NCI-H2196 (cell line): ENCODE measurements around the gene IGF2R.
A peak's percentile ranks its signal among the peaks of the same experiment; 100 is the strongest.
"Not testable (repeated sequence)": the region's sequence is repeated elsewhere in the genome, so short reads cannot be mapped to it uniquely, and the experiment has no call there.

Experiments
- DNase-seq: peaks from one replicate; lab custom pipeline; 2025; ENCODE audit not compliant: unreplicated experiment; lab: John Stamatoyannopoulos, UW

IGF2R gene

DNA sequence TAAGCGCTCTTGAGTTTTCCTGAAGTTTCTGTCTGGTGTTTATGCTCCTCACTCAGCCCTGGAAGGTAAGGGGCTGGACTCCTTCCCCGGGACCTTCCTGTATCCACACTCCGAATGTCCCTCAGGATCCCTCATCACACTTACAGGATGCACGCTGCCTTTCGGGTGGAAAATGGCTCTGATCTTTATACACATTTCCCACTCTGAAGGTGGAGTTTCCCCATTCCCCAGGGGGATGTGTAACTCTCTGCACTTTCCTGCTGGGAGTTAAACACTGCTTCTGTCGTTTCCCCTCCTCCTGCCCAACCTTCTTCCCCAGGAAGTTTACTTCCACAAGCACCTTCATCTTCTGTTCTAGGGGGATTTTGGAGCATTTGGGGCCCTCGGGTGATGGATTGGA is 17.1 kb upstream of the IGF2R start:
- no peak for DNase-seq

GRCh38 chr6:159952289-159953005 is 16.4 kb upstream of the IGF2R start:
- DNase-seq = no peak

DNA sequence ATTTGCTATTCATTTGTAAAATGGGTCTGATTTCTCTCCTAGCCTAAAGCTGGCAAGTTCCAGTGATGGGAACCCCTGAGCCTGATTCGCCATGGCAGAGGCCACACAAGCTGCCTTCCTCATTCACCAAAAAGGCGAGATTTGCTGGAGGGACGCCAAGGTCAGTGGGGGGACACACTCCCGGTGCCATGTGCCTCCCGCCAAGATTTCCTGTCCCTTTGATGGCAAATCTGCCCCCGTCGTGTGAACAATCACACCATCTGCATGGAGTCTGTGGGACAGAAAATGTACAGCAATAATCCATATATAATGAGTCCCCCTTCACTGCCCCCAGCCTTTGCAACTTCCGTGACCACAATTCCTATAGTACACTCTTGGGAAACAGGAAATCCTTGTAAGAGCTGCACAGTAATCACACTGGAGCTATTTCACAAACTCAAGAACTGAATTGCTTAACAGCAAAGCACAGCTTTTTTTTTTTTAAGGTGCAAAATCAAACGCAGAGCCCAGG is 15.7 kb upstream of the IGF2R start:
- no peak for DNase-seq

DNA sequence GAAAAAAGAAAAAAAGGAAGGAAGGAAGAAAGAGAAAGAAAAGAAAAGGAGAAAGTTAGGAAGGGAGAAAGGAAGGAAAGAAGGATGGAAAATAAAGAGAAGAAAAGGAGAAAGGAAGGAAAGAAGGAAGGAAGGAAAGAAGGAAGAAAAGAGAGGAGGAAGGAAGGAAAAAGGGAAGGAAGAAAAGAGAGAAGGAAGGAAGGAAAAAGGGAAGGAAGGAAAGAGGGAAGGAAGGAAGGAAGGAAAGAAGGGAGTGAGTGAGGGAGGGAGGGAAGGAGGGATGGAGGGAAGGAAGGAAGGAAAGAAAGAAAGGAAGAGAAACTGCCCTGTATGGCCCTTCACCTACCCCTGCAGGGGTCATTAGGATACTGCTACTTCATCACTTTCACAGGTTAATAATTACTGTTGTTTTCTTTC is 12.9 kb upstream of the IGF2R start:
- DNase-seq = no peak

DNA sequence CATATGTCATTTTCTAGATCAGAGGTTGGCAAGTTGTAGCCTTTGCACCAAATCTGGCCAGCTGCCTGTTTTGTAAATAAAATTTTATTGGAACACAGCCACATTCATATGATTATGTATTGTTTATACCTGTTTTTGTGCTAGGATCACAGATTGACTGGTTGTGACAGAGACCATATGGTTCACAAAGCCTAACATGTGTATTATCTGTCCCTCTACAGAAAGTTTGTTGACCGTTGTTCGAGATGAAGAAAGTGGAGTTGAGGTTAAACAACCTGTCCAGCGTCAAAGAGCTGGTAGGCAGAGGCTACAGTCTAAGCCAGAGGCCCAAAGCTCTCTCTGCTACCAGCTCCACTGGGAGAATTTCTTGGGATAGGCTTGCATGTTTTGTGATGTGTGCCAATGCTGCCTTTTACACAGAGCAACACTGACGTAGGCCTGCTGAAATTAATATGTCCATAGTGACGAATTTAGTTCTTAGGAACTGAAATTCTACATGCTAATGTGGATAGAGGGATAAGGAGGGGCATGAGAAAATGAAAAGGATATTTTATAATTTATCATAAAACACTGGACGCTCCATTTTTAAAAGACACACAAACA is 11.7 kb upstream of the IGF2R start:
- DNase-seq = no peak

GRCh38 chr6:159959165-159959975 is 9.5 kb upstream of the IGF2R start:
- no peak for DNase-seq

GRCh38 chr6:159959976-159960384 is 8.9 kb upstream of the IGF2R start:
- no peak for DNase-seq

- no peak for DNase-seq
Measured at GRCh38 chr6:159960485-159960884, 8.4 kb upstream of the IGF2R start.

- no peak for DNase-seq
Measured at GRCh38 chr6:159961528-159961927, 7.4 kb upstream of the IGF2R start.

- no peak for DNase-seq
Measured at GRCh38 chr6:159963111-159963510, 5.8 kb upstream of the IGF2R start.

GRCh38 chr6:159964046-159964445 is 4.8 kb upstream of the IGF2R start:
- no peak for DNase-seq

- no peak for DNase-seq
Measured at GRCh38 chr6:159966339-159966738, 2.5 kb upstream of the IGF2R start.

GRCh38 chr6:159966981-159967380 is 1.9 kb upstream of the IGF2R start:
- DNase-seq = no peak

DNA sequence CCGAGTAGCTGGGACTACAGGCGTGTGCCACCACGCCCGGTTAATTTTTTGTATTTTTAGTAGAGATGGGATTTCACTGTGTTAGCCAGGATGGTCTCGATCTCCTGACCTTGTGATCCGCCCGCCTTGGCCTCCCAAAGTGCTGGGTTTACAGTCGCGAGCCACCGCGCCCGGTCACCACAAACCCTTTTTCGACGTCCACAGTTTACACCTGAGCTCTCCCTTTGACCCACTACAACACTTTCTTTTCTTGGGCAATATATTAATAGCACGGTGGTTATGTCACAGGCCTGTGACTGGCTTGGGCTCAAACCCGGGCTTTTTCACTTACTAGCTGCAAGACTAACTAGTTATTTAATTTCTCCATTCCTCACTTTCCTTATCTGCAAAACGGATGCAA is 1.3 kb upstream of the IGF2R start:
- DNase-seq = not testable (repeated sequence)

GRCh38 chr6:159969204-159969912 is 476 bp downstream of the IGF2R start:
- no peak for DNase-seq

DNA sequence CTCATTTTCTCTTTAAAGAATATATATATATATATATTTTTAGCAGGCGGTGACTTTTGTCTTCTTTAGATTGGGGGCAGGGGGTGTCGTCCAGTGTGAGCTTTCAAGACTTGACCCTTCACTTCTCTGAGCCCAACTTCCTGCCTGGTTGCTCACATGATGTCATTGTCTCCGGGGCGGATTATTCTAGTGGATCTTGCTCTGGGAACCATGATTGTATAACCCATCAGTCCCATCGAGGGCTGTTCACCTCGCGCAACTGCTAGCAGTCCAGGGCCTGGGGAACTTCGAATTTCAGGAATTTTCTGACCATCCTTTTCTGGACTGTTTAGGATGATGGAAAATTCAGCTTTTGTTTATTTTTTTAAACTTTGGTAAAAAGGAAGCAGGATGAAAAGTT is 1.0 kb downstream of the IGF2R start:
- DNase-seq = peak; percentile 22

- no peak for DNase-seq
Measured at GRCh38 chr6:159970659-159971063, 1.8 kb downstream of the IGF2R start.

- DNase-seq = no peak
Measured at GRCh38 chr6:159971341-159972178, 2.7 kb downstream of the IGF2R start.

GRCh38 chr6:159972506-159973268 is 3.8 kb downstream of the IGF2R start:
- no peak for DNase-seq

DNA sequence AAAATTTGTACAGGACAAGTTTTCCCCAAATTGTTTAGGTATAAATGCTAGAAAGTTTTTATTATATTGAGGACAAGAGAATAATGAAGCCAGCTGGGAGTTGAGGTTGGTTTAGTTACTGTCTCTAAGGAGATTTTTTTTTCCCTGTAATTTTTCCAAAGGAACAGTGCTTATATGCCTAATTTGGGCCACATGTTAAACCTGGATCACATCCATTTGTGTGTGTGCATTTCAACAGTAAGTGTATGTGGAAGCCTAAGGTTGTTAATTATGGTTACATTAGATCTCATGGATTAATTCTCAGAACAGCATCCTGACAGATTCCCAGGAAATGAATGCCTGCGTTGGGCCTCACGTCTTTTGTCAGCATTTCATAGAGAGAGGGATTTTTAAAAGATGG is 4.5 kb downstream of the IGF2R start:
- DNase-seq = no peak
